Measurements from ENCODE around the gene KIF26B.

The KIF26B gene

GRCh38 chr1:245458761-245459174, 304.0 kb downstream of the KIF26B start:
- Histone ChIP-seq H3K4me3 (ENCODE audit: insufficient read depth, low read length, poor library complexity, severe bottlenecking) (no peak overlapping the region), H3K27me3 (ENCODE audit: low read length) (no peaks in the 10 kb centered on the region), H3K36me3 (ENCODE audit: low read length) (no peaks in the 10 kb centered on the region), H4K20me1 (ENCODE audit: low read depth, low read length) (no peaks in the 10 kb centered on the region), H3F3A (ENCODE audit: insufficient read depth) (no peaks in the 10 kb centered on the region), H2AFZ (ENCODE audit: low read depth, low read length, severe bottlenecking) (no peak overlapping the region), H3K9ac (ENCODE audit: low read length) (no peak overlapping the region), H3K27ac (ENCODE audit: low read depth, low read length) (no peak overlapping the region), H3K4me2 (ENCODE audit: low read depth, low read length, poor library complexity, severe bottlenecking) (no peak overlapping the region), H3K9me3 (ENCODE audit: insufficient read depth, low read length) (no peaks in the 10 kb centered on the region), H3K79me2 (ENCODE audit: insufficient read depth, low read length) (no peaks in the 10 kb centered on the region), H3K9me2 (replicated peaks; ENCODE audit: insufficient read depth, low read length) (no peaks in the 10 kb centered on the region)
- no peak for TF ChIP-seq EZH2phosphoT487 (conservative IDR thresholded peaks at IDR 0.05; ENCODE audit: low read length)
- no peak for TF ChIP-seq CTCF (IDR thresholded peaks at IDR 0.05; ENCODE audit: insufficient read depth, low read length, poor library complexity, severe bottlenecking)

GRCh38 chr1:245459621-245460020, 304.8 kb downstream of the KIF26B start:
- Histone ChIP-seq H3K4me3 (ENCODE audit: insufficient read depth, low read length, poor library complexity, severe bottlenecking) (no peak overlapping the region), H4K20me1 (ENCODE audit: low read depth, low read length) (no peaks in the 10 kb centered on the region), H3K9me2 (replicated peaks; ENCODE audit: insufficient read depth, low read length) (no peaks in the 10 kb centered on the region), H3K27me3 (ENCODE audit: low read length) (no peaks in the 10 kb centered on the region), H3K9me3 (ENCODE audit: insufficient read depth, low read length) (no peaks in the 10 kb centered on the region), H3K36me3 (ENCODE audit: low read length) (no peaks in the 10 kb centered on the region), H3F3A (ENCODE audit: insufficient read depth) (no peaks in the 10 kb centered on the region), H3K79me2 (ENCODE audit: insufficient read depth, low read length) (no peaks in the 10 kb centered on the region), H3K4me2 (ENCODE audit: low read depth, low read length, poor library complexity, severe bottlenecking) (no peak overlapping the region), H3K27ac (ENCODE audit: low read depth, low read length) (no peak overlapping the region), H3K9ac (ENCODE audit: low read length) (no peak overlapping the region), H2AFZ (ENCODE audit: low read depth, low read length, severe bottlenecking) (no peak overlapping the region)
- no peak for TF ChIP-seq EZH2phosphoT487 (conservative IDR thresholded peaks at IDR 0.05; ENCODE audit: low read length)
- TF ChIP-seq CTCF (IDR thresholded peaks at IDR 0.05; ENCODE audit: insufficient read depth, low read length, poor library complexity, severe bottlenecking): no peak

- Histone ChIP-seq H3K9me2 (replicated peaks; ENCODE audit: insufficient read depth, low read length) (no peaks in the 10 kb centered on the region), H3K9me3 (ENCODE audit: insufficient read depth, low read length) (no peaks in the 10 kb centered on the region), H3K79me2 (ENCODE audit: insufficient read depth, low read length) (no peaks in the 10 kb centered on the region), H3K27me3 (ENCODE audit: low read length) (no peaks in the 10 kb centered on the region), H3K9ac (ENCODE audit: low read length) (no peak overlapping the region), H3F3A (ENCODE audit: insufficient read depth) (no peaks in the 10 kb centered on the region), H3K4me3 (ENCODE audit: insufficient read depth, low read length, poor library complexity, severe bottlenecking) (no peak overlapping the region), H3K36me3 (ENCODE audit: low read length) (no peaks in the 10 kb centered on the region), H4K20me1 (ENCODE audit: low read depth, low read length) (no peaks in the 10 kb centered on the region), H3K4me2 (ENCODE audit: low read depth, low read length, poor library complexity, severe bottlenecking) (no peak overlapping the region), H2AFZ (ENCODE audit: low read depth, low read length, severe bottlenecking) (no peak overlapping the region), H3K27ac (ENCODE audit: low read depth, low read length) (no peak overlapping the region)
- TF ChIP-seq EZH2phosphoT487 (conservative IDR thresholded peaks at IDR 0.05; ENCODE audit: low read length) (no peak), CTCF (IDR thresholded peaks at IDR 0.05; ENCODE audit: insufficient read depth, low read length, poor library complexity, severe bottlenecking) (no peak)
Observed at GRCh38 chr1:245461681-245462080, 306.9 kb downstream of the KIF26B start.

All from SU-DHL-6 (cell line).